Hepatocyte (in vitro differentiated cells): ENCODE measurements around the gene CDK17. TPM values are rescaled to one million over a fixed set of nuclear protein-coding genes. Genes with fewer than 3 reads are reported as not detected.

Source experiments
- DNase-seq: peaks from one replicate; pipeline ENCODE4 v3.0.0-alpha.2; 2016; ENCODE audit warnings: low spot score
- H2AFZ ChIP-seq: fragments of 200-600 bp; sonication (generic); 2 replicates; pipeline ENCODE4 v1.6.0; 2016; ENCODE audit warnings: antibody characterized with exemption, mild to moderate bottlenecking
- H3K27ac ChIP-seq: fragments of 200-600 bp; sonication (generic); 2 replicates; pipeline ENCODE4 v1.5.1; 2016; ENCODE audit warnings: mild to moderate bottlenecking
- H3K27me3 ChIP-seq: fragments of 200-600 bp; sonication (generic); 2 replicates; pipeline ENCODE4 v1.6.1; 2016
- H3K36me3 ChIP-seq: fragments of 200-600 bp; sonication (generic); replicated peaks from 2 replicates; pipeline ENCODE4 v1.5.1; 2016; ENCODE audit warnings: low read depth; ENCODE audit not compliant: insufficient read depth
- H3K4me1 ChIP-seq: fragments of 200-600 bp; sonication (generic); 2 replicates; pipeline ENCODE4 v1.5.1; 2016; ENCODE audit warnings: mild to moderate bottlenecking, moderate library complexity; ENCODE audit not compliant: insufficient read depth
- H3K4me2 ChIP-seq: fragments of 200-600 bp; sonication (generic); 2 replicates; pipeline ENCODE4 v1.6.0; 2016
- H3K4me3 ChIP-seq: fragments of 200-600 bp; sonication (generic); 2 replicates; pipeline ENCODE4 v1.5.1; 2016; ENCODE audit warnings: mild to moderate bottlenecking
- H3K79me2 ChIP-seq: fragments of 200-600 bp; sonication (generic); 2 replicates; pipeline ENCODE4 v1.6.0; 2017; ENCODE audit warnings: mild to moderate bottlenecking
- H3K9me2 ChIP-seq: fragments of 200-600 bp; sonication (generic); replicated peaks from 2 replicates; pipeline ENCODE4 v1.6.0; 2017; ENCODE audit warnings: mild to moderate bottlenecking; ENCODE audit not compliant: insufficient read depth
- H3K9me3 ChIP-seq: fragments of 200-600 bp; sonication (generic); 2 replicates; pipeline ENCODE4 v1.5.1; 2016; ENCODE audit warnings: low read depth, mild to moderate bottlenecking
- H4K20me1 ChIP-seq: fragments of 200-600 bp; sonication (generic); 2 replicates; pipeline ENCODE4 v1.6.0; 2016; ENCODE audit warnings: mild to moderate bottlenecking; ENCODE audit not compliant: insufficient read depth, poor library complexity, severe bottlenecking
- EZH2 ChIP-seq: fragments of 200-600 bp; sonication (generic); IDR thresholded peaks from 2 replicates; pipeline ENCODE4 v1.6.1; 2016; ENCODE audit warnings: antibody characterized with exemption, mild to moderate bottlenecking, borderline replicate concordance
- EZH2phosphoT487 ChIP-seq: fragments of 200-600 bp; sonication (generic); IDR thresholded peaks from one replicate; pipeline ENCODE4 v1.6.1; 2018; ENCODE audit warnings: antibody characterized with exemption, mild to moderate bottlenecking, low read depth, moderate library complexity; ENCODE audit not compliant: unreplicated experiment, severe bottlenecking
- WGBS: methylation state at CpG from one replicate; pipeline ENCODE4 v1.1.6; 2016; ENCODE audit warnings: low lambda C conversion rate; ENCODE audit errors: missing lambda C conversion rate; 5-methylcytosine and 5-hydroxymethylcytosine counted together
- polyA plus RNA-seq: library from polyadenylated mRNA; unstranded; fragments of >200 nt; fragmentation: Nextera tagmentation; extraction: Ambion mirVana; gene quantifications from 2 replicates; pipeline ENCODE4 v1.2.1, GENCODE V29; 2016
- total RNA-seq: library from RNA; depleted of rRNA; stranded (reverse); fragments of >200 nt; gene quantifications from 2 replicates; pipeline ENCODE4 v1.2.3, GENCODE V29; 2014
- TF ChIP-seq, protein P1 (sequence below): fragments of 200-600 bp; sonication (generic); IDR thresholded peaks from 2 replicates; pipeline ENCODE4 v1.5.1; 2016; ENCODE audit warnings: antibody characterized with exemption, mild to moderate bottlenecking; ENCODE audit not compliant: poor library complexity

Gene CDK17
- total and polyA plus RNA-seq, 2 experiments from 2014 or later = 13.8 to 33.1 TPM

DNA sequence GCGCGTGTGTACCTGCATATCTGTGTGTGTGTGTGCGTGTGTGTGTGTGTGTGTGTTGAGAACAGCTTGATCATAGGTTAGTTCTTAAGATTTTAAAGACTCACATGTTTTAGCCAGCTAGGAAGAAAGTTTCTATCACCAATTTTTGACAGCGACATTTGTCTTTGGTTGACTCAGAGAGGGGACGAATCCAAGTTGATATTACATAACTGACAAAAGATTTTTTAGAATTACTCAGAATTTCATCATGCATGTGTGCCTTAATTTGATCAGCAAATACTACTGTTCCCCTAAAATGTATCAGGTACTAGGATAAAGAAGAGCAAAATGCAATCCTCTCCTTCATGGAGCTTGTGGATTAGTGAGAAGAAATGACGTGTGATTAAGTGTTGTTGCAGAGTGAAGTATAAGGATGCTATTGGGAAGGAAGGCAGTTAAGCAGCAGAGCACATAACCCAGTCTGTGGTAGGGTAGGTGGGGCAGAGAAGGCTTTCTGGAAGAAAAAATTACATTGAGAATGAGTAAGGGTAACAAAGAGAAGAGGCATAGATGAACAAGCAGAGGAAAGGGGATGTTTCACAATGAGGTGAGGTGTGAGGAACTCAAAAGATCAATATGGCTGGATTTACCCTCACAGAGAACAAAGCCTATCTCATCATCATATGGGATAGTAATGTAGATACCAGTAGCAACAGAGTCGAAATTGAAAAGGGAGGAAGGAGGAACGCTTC, 128.6 kb downstream of the CDK17 start:
- TF ChIP-seq EZH2phosphoT487 (no peak), EZH2 (no peak)
- TF ChIP-seq, protein P1, sequence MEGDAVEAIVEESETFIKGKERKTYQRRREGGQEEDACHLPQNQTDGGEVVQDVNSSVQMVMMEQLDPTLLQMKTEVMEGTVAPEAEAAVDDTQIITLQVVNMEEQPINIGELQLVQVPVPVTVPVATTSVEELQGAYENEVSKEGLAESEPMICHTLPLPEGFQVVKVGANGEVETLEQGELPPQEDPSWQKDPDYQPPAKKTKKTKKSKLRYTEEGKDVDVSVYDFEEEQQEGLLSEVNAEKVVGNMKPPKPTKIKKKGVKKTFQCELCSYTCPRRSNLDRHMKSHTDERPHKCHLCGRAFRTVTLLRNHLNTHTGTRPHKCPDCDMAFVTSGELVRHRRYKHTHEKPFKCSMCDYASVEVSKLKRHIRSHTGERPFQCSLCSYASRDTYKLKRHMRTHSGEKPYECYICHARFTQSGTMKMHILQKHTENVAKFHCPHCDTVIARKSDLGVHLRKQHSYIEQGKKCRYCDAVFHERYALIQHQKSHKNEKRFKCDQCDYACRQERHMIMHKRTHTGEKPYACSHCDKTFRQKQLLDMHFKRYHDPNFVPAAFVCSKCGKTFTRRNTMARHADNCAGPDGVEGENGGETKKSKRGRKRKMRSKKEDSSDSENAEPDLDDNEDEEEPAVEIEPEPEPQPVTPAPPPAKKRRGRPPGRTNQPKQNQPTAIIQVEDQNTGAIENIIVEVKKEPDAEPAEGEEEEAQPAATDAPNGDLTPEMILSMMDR = no peak
- no peak overlapping the region for H3K4me3 ChIP-seq
- no peak overlapping the region for H3K27ac ChIP-seq
- H2AFZ ChIP-seq = no peak overlapping the region
- H3K79me2 ChIP-seq = no peaks in the 10 kb centered on the region
- H3K9me2 ChIP-seq = no peaks in the 10 kb centered on the region
- H4K20me1 ChIP-seq = no peaks in the 10 kb centered on the region
- no peak overlapping the region for H3K4me2 ChIP-seq
- no peak for DNase-seq
- WGBS = 82% methylated on average over 8 of the region's 8 CpGs
- no peaks in the 10 kb centered on the region for H3K27me3 ChIP-seq
- no peaks in the 10 kb centered on the region for H3K4me1 ChIP-seq
- no peaks in the 10 kb centered on the region for H3K36me3 ChIP-seq
- H3K9me3 ChIP-seq = no peaks in the 10 kb centered on the region

DNA sequence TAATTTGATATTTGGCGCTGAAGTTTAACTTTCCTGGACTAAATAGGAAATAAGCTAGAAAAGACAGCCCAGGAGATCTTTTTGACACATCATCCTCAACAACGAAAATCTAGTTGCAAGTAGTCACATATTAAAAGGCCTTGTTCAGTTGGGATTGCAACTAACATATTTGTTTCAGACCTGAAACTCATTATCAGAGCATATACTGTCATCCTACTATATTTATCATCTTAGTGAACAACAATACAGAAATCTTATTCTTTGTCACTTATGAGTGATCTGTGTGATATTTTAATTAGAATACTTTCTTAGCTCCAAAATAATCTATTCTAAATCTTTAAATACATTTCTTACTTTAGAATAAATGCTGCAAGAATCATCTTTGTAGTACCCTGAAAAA, 134.0 kb downstream of the CDK17 start:
- WGBS = 89% methylated on average over 2 of the region's 2 CpGs
- TF ChIP-seq, protein P1 = no peak
- no peak for TF ChIP-seq EZH2
- TF ChIP-seq EZH2phosphoT487 = no peak
- Histone ChIP-seq H3K9me3 (no peaks in the 10 kb centered on the region), H3K79me2 (no peaks in the 10 kb centered on the region), H4K20me1 (no peaks in the 10 kb centered on the region), H2AFZ (no peak overlapping the region), H3K36me3 (no peaks in the 10 kb centered on the region), H3K4me2 (no peak overlapping the region), H3K27me3 (no peaks in the 10 kb centered on the region), H3K27ac (no peak overlapping the region), H3K9me2 (no peaks in the 10 kb centered on the region), H3K4me1 (no peaks in the 10 kb centered on the region), H3K4me3 (no peak overlapping the region)
- DNase-seq = no peak

DNA sequence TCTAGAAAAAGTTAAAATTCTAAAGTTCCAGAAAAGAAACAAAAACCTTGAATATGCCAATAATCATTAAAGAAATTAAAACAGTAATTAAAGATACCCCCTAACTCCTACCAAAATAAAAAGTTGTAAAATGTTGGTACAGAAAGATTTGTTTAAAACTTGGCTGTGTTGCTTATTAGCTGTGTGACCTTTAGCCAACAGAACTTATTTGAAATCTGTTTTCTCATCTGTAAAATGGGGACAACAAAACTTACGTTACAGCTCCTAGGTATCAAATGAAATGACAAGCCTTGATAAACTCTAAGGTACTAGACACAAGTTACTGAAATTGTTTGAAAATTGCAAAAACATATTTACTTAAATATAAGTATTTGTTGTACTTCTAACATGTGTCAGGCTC, 134.4 kb downstream of the CDK17 start:
- no peaks in the 10 kb centered on the region for H3K36me3 ChIP-seq
- WGBS = 97% methylated on average over 1 of the region's 1 CpG

More for the DNA sequence above, 134.4 kb downstream of the CDK17 start:
- H3K9me3 ChIP-seq = no peaks in the 10 kb centered on the region
- no peaks in the 10 kb centered on the region for H3K4me1 ChIP-seq
- H3K9me2 ChIP-seq = no peaks in the 10 kb centered on the region
- no peak overlapping the region for H2AFZ ChIP-seq
- no peak overlapping the region for H3K4me2 ChIP-seq
- no peak for DNase-seq
- H3K27ac ChIP-seq = no peak overlapping the region
- TF ChIP-seq, protein P1 = no peak
- TF ChIP-seq EZH2phosphoT487 = no peak
- no peak for TF ChIP-seq EZH2
- no peaks in the 10 kb centered on the region for H3K27me3 ChIP-seq
- H3K4me3 ChIP-seq = no peak overlapping the region
- H3K79me2 ChIP-seq = no peaks in the 10 kb centered on the region
- no peaks in the 10 kb centered on the region for H4K20me1 ChIP-seq
